Measurements from ENCODE around the gene KRTAP10-5. TPM values are rescaled to one million over a fixed set of nuclear protein-coding genes. Genes with fewer than 3 reads are reported as not detected.

Gene KRTAP10-5
- total RNA-seq, 4 donors from 2014 or later = not detected

GRCh38 chr21:44582055-44582454, 1.7 kb upstream of the KRTAP10-5 start:
- 75 to 78% methylated on average over 15 of the region's 15 CpGs for WGBS, 2 donors
- Histone ChIP-seq H3K27me3 (peaks cover 0 to 11% of the 10 kb centered on the region in 2 donors), H3K27ac (no peak overlapping the region), H3K4me1 (no peaks in the 10 kb centered on the region), H3K4me3 (no peak overlapping the region), H3K36me3 (no peaks in the 10 kb centered on the region), H3K9me3 (peaks cover 0 to 63% (median 3%) of the 10 kb centered on the region in 4 donors)
- no peak for DNase-seq (ENCODE audit: low spot score in 2 of 2)
- TF ChIP-seq EP300 (IDR thresholded peaks at IDR 0.05) (no peak), POLR2A (IDR thresholded peaks at IDR 0.05) (no peak), CTCF (IDR thresholded peaks at IDR 0.05) (no peak)

- H3K36me3 ChIP-seq = no peaks in the 10 kb centered on the region
- H3K4me1 ChIP-seq = no peaks in the 10 kb centered on the region
- DNase-seq (ENCODE audit: low spot score in 2 of 2) = no peak
- H3K4me3 ChIP-seq = no peak overlapping the region
- peaks cover 0 to 11% of the 10 kb centered on the region in 2 donors for H3K27me3 ChIP-seq
- TF ChIP-seq POLR2A (IDR thresholded peaks at IDR 0.05) (no peak), EP300 (IDR thresholded peaks at IDR 0.05) (no peak), CTCF (IDR thresholded peaks at IDR 0.05) (no peak)
- H3K9me3 ChIP-seq = peaks cover 0 to 64% (median 3%) of the 10 kb centered on the region in 4 donors
- WGBS, 2 donors = 88 to 90% methylated on average over 3 of the region's 3 CpGs
- H3K27ac ChIP-seq = no peak overlapping the region
These were observed 754 bp upstream of the KRTAP10-5 start for GRCh38 chr21:44581158-44581557.

DNA sequence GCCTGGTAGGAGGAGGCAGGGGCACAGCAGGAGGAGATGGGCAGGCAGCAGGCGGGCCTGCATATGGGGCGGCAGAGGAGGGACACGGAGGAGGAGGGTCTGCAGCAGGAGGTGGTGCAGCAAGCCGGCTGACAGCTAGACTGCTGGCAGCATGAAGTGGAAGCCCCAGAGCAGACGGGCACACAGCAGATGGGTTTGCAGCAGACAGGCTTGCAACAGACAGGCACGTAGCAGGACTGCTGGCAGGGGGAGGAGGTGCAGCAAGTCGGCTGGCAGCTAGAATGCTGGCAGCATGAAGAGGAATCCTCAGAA, 615 bp downstream of the KRTAP10-5 start:
- H3K36me3 ChIP-seq = no peaks in the 10 kb centered on the region
- H3K9me3 ChIP-seq = peaks cover 0 to 64% (median 3%) of the 10 kb centered on the region in 4 donors
- no peak overlapping the region for H3K27ac ChIP-seq
- TF ChIP-seq CTCF (IDR thresholded peaks at IDR 0.05) = no peak
- no peak for TF ChIP-seq EP300 (IDR thresholded peaks at IDR 0.05)
- TF ChIP-seq POLR2A (IDR thresholded peaks at IDR 0.05) = no peak
- no peaks in the 10 kb centered on the region for H3K4me1 ChIP-seq
- 69 to 75% methylated on average over 7 of the region's 7 CpGs for WGBS, 2 donors
- DNase-seq (ENCODE audit: low spot score in 2 of 2) = no peak
- no peaks in the 10 kb centered on the region for H3K27me3 ChIP-seq
- no peak overlapping the region for H3K4me3 ChIP-seq

- no peaks in the 10 kb centered on the region for H3K27me3 ChIP-seq
- no peak overlapping the region for H3K4me3 ChIP-seq
- no peaks in the 10 kb centered on the region for H3K4me1 ChIP-seq
- H3K36me3 ChIP-seq = no peaks in the 10 kb centered on the region
- TF ChIP-seq EP300 (IDR thresholded peaks at IDR 0.05) = no peak
- TF ChIP-seq CTCF (IDR thresholded peaks at IDR 0.05) = no peak
- TF ChIP-seq POLR2A (IDR thresholded peaks at IDR 0.05) = no peak
- DNase-seq (ENCODE audit: low spot score in 2 of 2) = no peak
- 67 to 80% methylated on average over 14 to 20 of the region's 22 CpGs for WGBS, 2 donors
- no peak overlapping the region for H3K27ac ChIP-seq
- peaks cover 0 to 64% (median 3%) of the 10 kb centered on the region in 4 donors for H3K9me3 ChIP-seq
These were observed 1.2 kb downstream of the KRTAP10-5 start for GRCh38 chr21:44579056-44579832.

DNA sequence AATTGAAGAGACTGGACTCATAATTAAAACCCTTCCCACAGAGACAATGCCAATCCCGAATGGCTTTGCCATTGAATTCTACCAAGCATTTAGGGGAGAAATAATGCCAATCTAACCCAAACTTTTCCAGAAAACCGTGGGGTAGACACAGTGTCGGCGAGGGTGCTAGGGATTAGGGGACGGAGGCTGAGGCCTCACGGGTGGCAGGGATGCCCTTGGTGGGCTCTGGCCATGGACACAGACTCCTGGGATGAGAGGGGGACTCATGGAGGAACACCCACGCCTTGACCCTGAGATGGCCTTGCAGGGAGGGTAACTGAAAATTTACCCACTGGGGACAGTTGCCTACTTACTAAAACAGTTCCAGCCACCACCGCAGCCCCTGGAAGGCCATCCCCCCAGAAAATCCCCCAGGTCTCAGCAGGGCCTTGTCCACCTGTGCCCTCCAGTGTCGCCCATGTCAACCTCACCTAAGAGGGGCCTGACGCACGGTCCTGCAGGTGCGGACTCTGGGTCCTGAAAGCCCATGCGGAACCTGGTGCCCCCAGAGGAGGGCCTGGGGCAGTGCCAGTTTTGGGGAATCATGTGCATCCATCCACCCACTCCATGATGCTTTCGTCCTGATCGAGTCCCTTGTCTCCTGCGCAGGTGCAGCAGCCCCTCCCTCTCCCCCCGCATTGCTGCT, 1.9 kb downstream of the KRTAP10-5 start:
- WGBS, 2 donors = 93 to 94% methylated on average over 13 to 14 of the region's 17 CpGs
- Histone ChIP-seq H3K9me3 (peaks cover 0 to 64% (median 3%) of the 10 kb centered on the region in 4 donors), H3K4me1 (no peaks in the 10 kb centered on the region), H3K27ac (no peak overlapping the region), H3K27me3 (no peaks in the 10 kb centered on the region), H3K4me3 (no peak overlapping the region), H3K36me3 (no peaks in the 10 kb centered on the region)
- TF ChIP-seq CTCF (IDR thresholded peaks at IDR 0.05) (no peak), POLR2A (IDR thresholded peaks at IDR 0.05) (no peak)
- no peak for DNase-seq (ENCODE audit: low spot score in 2 of 2)

Data from tibial nerve (tissue), 4 donors.